Effector CD8-positive, alpha-beta T cell (primary cell): ENCODE measurements around the gene C1orf105.
"Not testable (repeated sequence)": the region's sequence is repeated elsewhere in the genome, so short reads cannot be mapped to it uniquely, and the experiment has no call there.

ENCODE experiments used
- DNase-seq: peaks from one replicate; lab custom pipeline; 2025; lab: John Stamatoyannopoulos, UW
- total RNA-seq, 4 experiments: gene quantifications; one replicate each; lab custom pipeline; 2026; lab: John Stamatoyannopoulos, UW

C1orf105 gene
- 0 to 0.12 (median 0) reads per million in 4 experiments for total RNA-seq

- no peak for DNase-seq
Observed at GRCh38 chr1:172420385-172420784, at the start of gene C1orf105. Gene C1orf105, plus strand, starts transcription at chr1:172420685. Its CDS starts 201 bp downstream, at chr1:172420886.

GRCh38 chr1:172371646-172372045, 48.8 kb upstream of the C1orf105 start:
- not testable (repeated sequence) for DNase-seq

- no peak for DNase-seq
Observed at GRCh38 chr1:172373864-172374263, 46.6 kb upstream of the C1orf105 start.

- no peak for DNase-seq
Observed at GRCh38 chr1:172375211-172375631, 45.3 kb upstream of the C1orf105 start.

- no peak for DNase-seq
Observed at GRCh38 chr1:172376431-172376830, 44.1 kb upstream of the C1orf105 start.

- DNase-seq, result no peak
Observed at GRCh38 chr1:172377565-172377964, 42.9 kb upstream of the C1orf105 start.

- no peak for DNase-seq
Observed at GRCh38 chr1:172378109-172378760, 42.2 kb upstream of the C1orf105 start.

GRCh38 chr1:172380441-172381244, 39.8 kb upstream of the C1orf105 start:
- DNase-seq, result no peak

- no peak for DNase-seq
Observed at GRCh38 chr1:172381946-172382345, 38.5 kb upstream of the C1orf105 start.

GRCh38 chr1:172382406-172382805, 38.1 kb upstream of the C1orf105 start:
- no peak for DNase-seq

- DNase-seq, result no peak
Observed at GRCh38 chr1:172382990-172383389, 37.5 kb upstream of the C1orf105 start.

- DNase-seq, result no peak
Observed at GRCh38 chr1:172383536-172383935, 36.9 kb upstream of the C1orf105 start.

GRCh38 chr1:172384656-172385055, 35.8 kb upstream of the C1orf105 start:
- no peak for DNase-seq

GRCh38 chr1:172386046-172386445, 34.4 kb upstream of the C1orf105 start:
- DNase-seq, result no peak

- no peak for DNase-seq
Observed at GRCh38 chr1:172388490-172388889, 32.0 kb upstream of the C1orf105 start.

- no peak for DNase-seq
Observed at GRCh38 chr1:172390301-172390682, 30.2 kb upstream of the C1orf105 start.

GRCh38 chr1:172390683-172391551, 29.6 kb upstream of the C1orf105 start:
- DNase-seq, result no peak

GRCh38 chr1:172391976-172392375, 28.5 kb upstream of the C1orf105 start:
- DNase-seq, result no peak

GRCh38 chr1:172393354-172393753, 27.1 kb upstream of the C1orf105 start:
- DNase-seq, result no peak

GRCh38 chr1:172394141-172394751, 26.2 kb upstream of the C1orf105 start:
- DNase-seq, result peak; percentile 19

GRCh38 chr1:172394811-172395210, 25.7 kb upstream of the C1orf105 start:
- no peak for DNase-seq

- DNase-seq, result no peak
Observed at GRCh38 chr1:172395576-172395975, 24.9 kb upstream of the C1orf105 start.
